Smooth muscle cell (in vitro differentiated cells): ENCODE data around the gene MPZL2. TPM values are rescaled to one million over a fixed set of nuclear protein-coding genes. Genes with fewer than 3 reads are reported as not detected.

Experiments
- DNase-seq: peaks from one replicate; lab custom pipeline; 2025; ENCODE audit not compliant: unreplicated experiment; lab: John Stamatoyannopoulos, UW
- H2AFZ ChIP-seq: fragments of 200-600 bp; sonication (generic); 2 replicates; pipeline ENCODE4 v1.6.0; 2016; ENCODE audit warnings: antibody characterized with exemption, low read depth, mild to moderate bottlenecking
- H3F3A ChIP-seq: fragments of 200-600 bp; sonication (generic); 2 replicates; pipeline ENCODE4 v1.6.0; 2017; ENCODE audit warnings: antibody characterized with exemption, low read depth
- H3K27ac ChIP-seq: fragments of 200-600 bp; sonication (generic); 2 replicates; pipeline ENCODE4 v1.5.1; 2016; ENCODE audit warnings: low read depth, mild to moderate bottlenecking
- H3K27me3 ChIP-seq: fragments of 200-600 bp; sonication (generic); 2 replicates; pipeline ENCODE4 v1.6.1; 2016; ENCODE audit warnings: low read depth, mild to moderate bottlenecking
- H3K36me3 ChIP-seq: fragments of 200-600 bp; sonication (generic); 2 replicates; pipeline ENCODE4 v1.5.1; 2016; ENCODE audit warnings: low read depth
- H3K4me1 ChIP-seq: fragments of 200-600 bp; sonication (generic); 2 replicates; pipeline ENCODE4 v1.5.1; 2016; ENCODE audit warnings: low read depth
- H3K4me2 ChIP-seq: fragments of 200-600 bp; sonication (generic); 2 replicates; pipeline ENCODE4 v1.6.0; 2016; ENCODE audit warnings: mild to moderate bottlenecking
- H3K4me3 ChIP-seq: fragments of 200-600 bp; sonication (generic); 2 replicates; pipeline ENCODE4 v1.5.1; 2016; ENCODE audit warnings: mild to moderate bottlenecking
- H3K79me2 ChIP-seq: fragments of 200-600 bp; sonication (generic); 2 replicates; pipeline ENCODE4 v1.6.0; 2016; ENCODE audit warnings: low read depth, mild to moderate bottlenecking
- H3K9ac ChIP-seq: fragments of 200-600 bp; sonication (generic); 2 replicates; pipeline ENCODE4 v1.6.0; 2016; ENCODE audit warnings: low read depth
- H3K9me3 ChIP-seq: fragments of 200-600 bp; sonication (generic); replicated peaks from 2 replicates; pipeline ENCODE4 v1.5.1; 2016; ENCODE audit warnings: low read depth
- H4K20me1 ChIP-seq: fragments of 200-600 bp; sonication (generic); 2 replicates; pipeline ENCODE4 v1.6.0; 2016; ENCODE audit warnings: low read depth
- CTCF ChIP-seq: fragments of 200-600 bp; sonication (generic); IDR thresholded peaks from 2 replicates; pipeline ENCODE4 v1.5.1; 2017; ENCODE audit warnings: borderline replicate concordance, mild to moderate bottlenecking, antibody characterized with exemption; ENCODE audit not compliant: insufficient read depth, poor library complexity, severe bottlenecking
- WGBS: methylation state at CpG from one replicate; pipeline ENCODE4 v1.1.7; 2016; ENCODE audit warnings: low lambda C conversion rate; 5-methylcytosine and 5-hydroxymethylcytosine counted together
- polyA plus RNA-seq: library from polyadenylated mRNA; unstranded; fragments of >200 nt; fragmentation: Nextera tagmentation; extraction: Ambion mirVana; gene quantifications from 2 replicates; pipeline ENCODE4 v1.2.1, GENCODE V29; 2016
- total RNA-seq: library from RNA; depleted of rRNA; stranded (reverse); fragments of >200 nt; gene quantifications from 2 replicates; pipeline ENCODE4 v1.2.3, GENCODE V29; 2014

MPZL2 gene
- total and polyA plus RNA-seq, 2 experiments from 2014 or later = 5.5 to 53.9 TPM

GRCh38 chr11:118213201-118213600 lies 50.9 kb downstream of the MPZL2 start:
- Histone ChIP-seq H3K36me3 (no peaks in the 10 kb centered on the region), H3K4me2 (no peak overlapping the region), H3F3A (no peaks in the 10 kb centered on the region), H3K79me2 (no peaks in the 10 kb centered on the region), H3K9me3 (no peaks in the 10 kb centered on the region), H3K4me3 (no peak overlapping the region), H3K4me1 (peaks cover 5% of the 10 kb centered on the region), H3K27ac (no peak overlapping the region), H2AFZ (no peak overlapping the region), H3K27me3 (peaks cover 54% of the 10 kb centered on the region), H4K20me1 (no peaks in the 10 kb centered on the region), H3K9ac (no peak overlapping the region)
- 87% methylated on average over 4 of the region's 4 CpGs for WGBS
- no peak for TF ChIP-seq CTCF
- DNase-seq = no peak

- Histone ChIP-seq H4K20me1 (no peaks in the 10 kb centered on the region), H2AFZ (no peak overlapping the region), H3K4me3 (no peak overlapping the region), H3K4me1 (peaks cover 5% of the 10 kb centered on the region), H3F3A (no peaks in the 10 kb centered on the region), H3K27ac (no peak overlapping the region), H3K27me3 (peaks cover 58% of the 10 kb centered on the region), H3K9ac (no peak overlapping the region), H3K4me2 (no peak overlapping the region), H3K36me3 (no peaks in the 10 kb centered on the region), H3K79me2 (no peaks in the 10 kb centered on the region), H3K9me3 (no peaks in the 10 kb centered on the region)
- WGBS = 74% methylated on average over 2 of the region's 2 CpGs
- DNase-seq = no peak
- TF ChIP-seq CTCF = no peak
Observed at GRCh38 chr11:118212781-118213191, 51.3 kb downstream of the MPZL2 start.

GRCh38 chr11:118212131-118212725 lies 51.9 kb downstream of the MPZL2 start:
- Histone ChIP-seq H3K27ac (no peak overlapping the region), H4K20me1 (no peaks in the 10 kb centered on the region), H3K9ac (no peak overlapping the region), H3K79me2 (no peaks in the 10 kb centered on the region), H3K36me3 (no peaks in the 10 kb centered on the region), H3K4me3 (no peak overlapping the region), H3K4me2 (no peak overlapping the region), H3K9me3 (no peaks in the 10 kb centered on the region), H2AFZ (no peak overlapping the region), H3K27me3 (peaks cover 58% of the 10 kb centered on the region), H3K4me1 (peaks cover 5% of the 10 kb centered on the region), H3F3A (no peaks in the 10 kb centered on the region)
- no peak for TF ChIP-seq CTCF
- WGBS = 71% methylated on average over 7 of the region's 7 CpGs
- DNase-seq = no peak

GRCh38 chr11:118211006-118211405 lies 53.1 kb downstream of the MPZL2 start:
- Histone ChIP-seq H3K79me2 (no peaks in the 10 kb centered on the region), H3K9me3 (no peaks in the 10 kb centered on the region), H3K36me3 (no peaks in the 10 kb centered on the region), H3K27me3 (peaks cover 65% of the 10 kb centered on the region), H2AFZ (no peak overlapping the region), H3K4me2 (no peak overlapping the region), H3K4me1 (peaks cover 5% of the 10 kb centered on the region), H3K4me3 (no peak overlapping the region), H3K9ac (no peak overlapping the region), H4K20me1 (no peaks in the 10 kb centered on the region), H3K27ac (no peak overlapping the region), H3F3A (no peaks in the 10 kb centered on the region)
- no peak for DNase-seq
- 33% methylated on average over 6 of the region's 6 CpGs for WGBS
- no peak for TF ChIP-seq CTCF
